Karpas-422 (cell line): Measurements from ENCODE around the gene CCDC158. TPM values are rescaled to one million over a fixed set of nuclear protein-coding genes. Genes with fewer than 3 reads are reported as not detected.

ENCODE experiments used
- DNase-seq: peaks from one replicate; pipeline ENCODE4 v3.0.0-alpha.2; 2015
- H2AFZ ChIP-seq: fragments of 200-600 bp; sonication (generic); 2 replicates; pipeline ENCODE4 v1.6.1; 2014; ENCODE audit warnings: antibody characterized with exemption, low read length, mixed read lengths
- H3K27ac ChIP-seq: fragments of 200-600 bp; sonication (generic); 2 replicates; pipeline ENCODE4 v1.5.1; 2014; ENCODE audit warnings: mild to moderate bottlenecking, low read length, moderate library complexity
- H3K27me3 ChIP-seq: fragments of 200-600 bp; sonication (generic); 2 replicates; pipeline ENCODE4 v1.6.1; 2014; ENCODE audit warnings: low read length, mixed read lengths
- H3K36me3 ChIP-seq: fragments of 200-600 bp; sonication (generic); 2 replicates; pipeline ENCODE4 v1.6.1; 2014; ENCODE audit warnings: low read length, mixed read lengths; ENCODE audit not compliant: insufficient read depth
- H3K4me1 ChIP-seq: fragments of 200-600 bp; sonication (generic); 2 replicates; pipeline ENCODE4 v1.6.1; 2014; ENCODE audit warnings: mild to moderate bottlenecking, low read length, mixed read lengths
- H3K4me2 ChIP-seq: fragments of 200-600 bp; sonication (generic); 2 replicates; pipeline ENCODE4 v1.6.1; 2014; ENCODE audit warnings: low read length, low read depth, mild to moderate bottlenecking; ENCODE audit not compliant: poor library complexity, severe bottlenecking
- H3K4me3 ChIP-seq: fragments of 200-600 bp; sonication (generic); 2 replicates; pipeline ENCODE4 v1.5.1; 2014; ENCODE audit warnings: mild to moderate bottlenecking, antibody characterized with exemption, low read length, mixed read lengths
- H3K79me2 ChIP-seq: fragments of 200-600 bp; sonication (generic); 2 replicates; pipeline ENCODE4 v1.6.1; 2014; ENCODE audit warnings: mild to moderate bottlenecking, low read length, mixed read lengths
- H3K9ac ChIP-seq: fragments of 200-600 bp; sonication (generic); 2 replicates; pipeline ENCODE4 v1.6.0; 2014; ENCODE audit warnings: low read length
- H3K9me2 ChIP-seq: fragments of 200-600 bp; sonication (generic), shearing (Covaris generic); replicated peaks from 2 replicates; pipeline ENCODE4 v1.6.0; 2014; ENCODE audit warnings: mild to moderate bottlenecking, low read length, moderate library complexity; ENCODE audit not compliant: insufficient read depth
- H3K9me3 ChIP-seq: fragments of 300-700, 200-600 bp; sonication (generic); 2 replicates; pipeline ENCODE4 v1.6.1; 2014; ENCODE audit warnings: low read length, mixed read lengths
- H4K20me1 ChIP-seq: fragments of 200-600 bp; sonication (generic); 2 replicates; pipeline ENCODE4 v1.6.1; 2014; ENCODE audit warnings: mild to moderate bottlenecking, antibody characterized with exemption, low read length, low read depth; ENCODE audit not compliant: insufficient read depth
- total RNA-seq: library from RNA; depleted of rRNA; stranded (reverse); fragments of >200 nt; shearing (Covaris generic); gene quantifications from 2 replicates; pipeline ENCODE4 v1.2.3, GENCODE V29; 2014; ENCODE audit warnings: low replicate concordance

The CCDC158 gene
- total RNA-seq, 1 experiment from 2014 or later = not detected

DNA sequence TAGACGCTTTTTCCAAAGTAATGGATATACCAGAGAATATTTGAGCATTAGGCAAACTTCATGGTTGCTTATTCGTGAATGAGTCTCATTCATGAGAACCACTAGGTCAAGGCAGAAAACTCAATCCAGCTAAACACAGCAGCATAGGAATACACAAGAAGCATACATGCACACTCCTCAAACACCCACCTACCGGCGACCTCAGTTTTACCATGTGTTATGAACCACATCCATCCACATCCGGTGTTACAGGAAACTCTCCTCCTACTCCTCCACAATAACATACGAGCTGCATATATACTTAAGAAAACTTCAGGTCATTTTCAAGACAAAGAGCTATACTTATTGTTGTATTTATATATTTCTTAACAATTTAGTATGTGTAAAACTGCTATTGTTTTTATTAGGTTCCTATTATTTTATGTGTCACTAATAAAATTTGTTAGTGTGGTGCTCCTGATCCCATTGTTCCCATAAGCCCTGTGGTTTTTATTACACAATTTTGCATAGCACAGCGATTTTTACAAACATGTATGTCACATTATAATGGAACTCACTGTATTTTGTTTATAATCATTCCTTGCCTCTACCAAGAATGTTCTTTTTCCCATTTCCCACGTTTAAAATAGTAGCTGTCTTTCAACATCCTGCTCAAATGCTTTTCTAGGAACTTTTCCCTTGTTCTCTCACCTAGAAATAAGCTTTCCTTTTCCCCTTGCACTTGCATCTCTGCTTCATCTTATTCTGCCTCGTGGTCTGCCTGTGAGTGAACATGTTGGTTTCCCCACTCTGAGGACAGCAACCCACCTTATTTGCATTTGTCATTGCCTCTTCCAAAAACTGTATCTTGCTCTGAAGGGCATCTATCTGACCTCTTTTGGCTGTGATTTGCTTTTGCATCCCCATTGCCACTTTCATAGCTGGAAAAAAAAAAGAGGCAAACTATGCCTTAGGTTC is 66.1 kb downstream of the CCDC158 start:
- H3K36me3 ChIP-seq = no peaks in the 10 kb centered on the region
- H3K27me3 ChIP-seq = no peaks in the 10 kb centered on the region
- no peak overlapping the region for H3K4me3 ChIP-seq
- H3K79me2 ChIP-seq = no peaks in the 10 kb centered on the region
- no peak overlapping the region for H3K4me2 ChIP-seq
- H4K20me1 ChIP-seq = no peaks in the 10 kb centered on the region
- no peak overlapping the region for H3K27ac ChIP-seq
- H3K4me1 ChIP-seq = no peaks in the 10 kb centered on the region
- H3K9me3 ChIP-seq = no peaks in the 10 kb centered on the region
- no peak for DNase-seq
- no peak overlapping the region for H3K9ac ChIP-seq
- H3K9me2 ChIP-seq = no peaks in the 10 kb centered on the region
- no peak overlapping the region for H2AFZ ChIP-seq

- H3K36me3 ChIP-seq = no peaks in the 10 kb centered on the region
- no peaks in the 10 kb centered on the region for H3K4me1 ChIP-seq
- H3K79me2 ChIP-seq = no peaks in the 10 kb centered on the region
- no peak for DNase-seq
- H3K9me3 ChIP-seq = no peaks in the 10 kb centered on the region
- H3K9ac ChIP-seq = no peak overlapping the region
- H3K9me2 ChIP-seq = no peaks in the 10 kb centered on the region
- H3K27ac ChIP-seq = no peak overlapping the region
- H3K27me3 ChIP-seq = no peaks in the 10 kb centered on the region
- no peaks in the 10 kb centered on the region for H4K20me1 ChIP-seq
- no peak overlapping the region for H3K4me3 ChIP-seq
- no peak overlapping the region for H3K4me2 ChIP-seq
- H2AFZ ChIP-seq = no peak overlapping the region
Measured at GRCh38 chr4:76342803-76343202, 78.1 kb downstream of the CCDC158 start.

- H3K36me3 ChIP-seq = no peaks in the 10 kb centered on the region
Measured at GRCh38 chr4:76342191-76342590, 78.8 kb downstream of the CCDC158 start.

GRCh38 chr4:76341063-76341462 is 79.9 kb downstream of the CCDC158 start:
- Histone ChIP-seq H3K9me3 (no peaks in the 10 kb centered on the region), H3K4me3 (no peak overlapping the region), H4K20me1 (no peaks in the 10 kb centered on the region), H3K9ac (no peak overlapping the region), H3K4me1 (no peaks in the 10 kb centered on the region), H3K79me2 (no peaks in the 10 kb centered on the region), H2AFZ (no peak overlapping the region), H3K4me2 (no peak overlapping the region), H3K27ac (no peak overlapping the region), H3K9me2 (no peaks in the 10 kb centered on the region), H3K27me3 (no peaks in the 10 kb centered on the region), H3K36me3 (no peaks in the 10 kb centered on the region)
- DNase-seq = no peak

More at GRCh38 chr4:76342191-76342590, 78.8 kb downstream of the CCDC158 start:
- no peaks in the 10 kb centered on the region for H3K9me3 ChIP-seq
- no peaks in the 10 kb centered on the region for H3K9me2 ChIP-seq
- H3K27ac ChIP-seq = no peak overlapping the region
- H3K27me3 ChIP-seq = no peaks in the 10 kb centered on the region
- H2AFZ ChIP-seq = no peak overlapping the region
- H3K79me2 ChIP-seq = no peaks in the 10 kb centered on the region
- no peak overlapping the region for H3K4me3 ChIP-seq
- H3K9ac ChIP-seq = no peak overlapping the region
- no peaks in the 10 kb centered on the region for H3K4me1 ChIP-seq
- no peaks in the 10 kb centered on the region for H4K20me1 ChIP-seq
- no peak overlapping the region for H3K4me2 ChIP-seq
- DNase-seq = no peak

DNA sequence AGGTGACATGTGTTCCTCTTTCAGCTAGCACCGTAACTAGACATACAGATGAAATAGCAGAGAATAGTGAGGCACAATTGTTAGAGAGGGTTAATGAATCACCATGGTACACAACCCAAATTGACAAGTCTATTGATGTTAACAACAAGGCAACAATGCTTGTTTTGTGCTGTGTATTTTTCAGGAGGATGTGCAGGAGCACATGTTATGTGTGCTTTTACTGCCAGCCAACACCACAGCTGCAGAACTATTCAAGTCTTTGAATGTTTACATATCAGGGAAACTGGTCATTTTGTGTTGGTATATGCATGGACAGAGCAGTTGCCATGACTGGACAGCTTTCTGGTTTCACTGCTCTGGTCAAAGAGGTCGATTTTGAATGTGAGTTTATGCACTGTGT is 81.6 kb downstream of the CCDC158 start:
- H3K36me3 ChIP-seq = no peaks in the 10 kb centered on the region
- H3K4me3 ChIP-seq = no peak overlapping the region
- H3K4me1 ChIP-seq = no peaks in the 10 kb centered on the region
- no peak overlapping the region for H2AFZ ChIP-seq
- no peaks in the 10 kb centered on the region for H3K27me3 ChIP-seq
- H3K9me2 ChIP-seq = no peaks in the 10 kb centered on the region
- H3K9me3 ChIP-seq = no peaks in the 10 kb centered on the region
- no peak overlapping the region for H3K9ac ChIP-seq
- H3K79me2 ChIP-seq = no peaks in the 10 kb centered on the region
- no peak for DNase-seq
- H4K20me1 ChIP-seq = no peaks in the 10 kb centered on the region
- no peak overlapping the region for H3K27ac ChIP-seq
- no peak overlapping the region for H3K4me2 ChIP-seq

- Histone ChIP-seq H3K4me2 (no peak overlapping the region), H3K27me3 (no peaks in the 10 kb centered on the region), H3K36me3 (no peaks in the 10 kb centered on the region), H3K4me1 (no peaks in the 10 kb centered on the region), H4K20me1 (no peaks in the 10 kb centered on the region), H3K4me3 (no peak overlapping the region), H3K9me3 (no peaks in the 10 kb centered on the region), H3K79me2 (no peaks in the 10 kb centered on the region), H2AFZ (no peak overlapping the region), H3K9ac (no peak overlapping the region), H3K9me2 (no peaks in the 10 kb centered on the region), H3K27ac (no peak overlapping the region)
- no peak for DNase-seq
Measured at GRCh38 chr4:76334885-76335284, 86.1 kb downstream of the CCDC158 start.

- no peaks in the 10 kb centered on the region for H3K9me2 ChIP-seq
Measured at GRCh38 chr4:76326515-76326914, 94.4 kb downstream of the CCDC158 start.

DNA sequence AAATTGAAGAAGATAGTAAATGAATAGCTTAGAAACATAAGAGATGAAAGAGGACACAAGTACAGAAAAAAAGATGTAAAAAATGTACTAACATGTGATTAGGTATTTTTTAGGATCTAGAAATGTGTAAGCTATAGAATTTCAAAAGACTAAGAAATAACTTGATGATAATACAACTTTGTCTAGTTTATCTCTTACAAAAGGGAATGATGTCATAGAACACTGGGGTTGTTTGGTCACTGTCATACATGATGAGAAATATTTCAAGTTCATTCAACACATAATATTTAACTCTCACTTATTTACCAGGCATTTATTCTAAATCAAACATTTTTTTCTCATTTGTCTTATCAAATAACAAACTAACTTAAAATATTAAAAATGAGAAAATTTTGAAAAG is 95.9 kb downstream of the CCDC158 start:
- Histone ChIP-seq H3K9ac (no peak overlapping the region), H3K4me2 (no peak overlapping the region), H4K20me1 (no peaks in the 10 kb centered on the region), H3K9me3 (no peaks in the 10 kb centered on the region), H3K79me2 (no peaks in the 10 kb centered on the region), H3K27me3 (no peaks in the 10 kb centered on the region), H2AFZ (no peak overlapping the region), H3K9me2 (no peaks in the 10 kb centered on the region), H3K4me3 (no peak overlapping the region), H3K27ac (no peak overlapping the region), H3K36me3 (no peaks in the 10 kb centered on the region), H3K4me1 (no peaks in the 10 kb centered on the region)
- no peak for DNase-seq

More at GRCh38 chr4:76326515-76326914, 94.4 kb downstream of the CCDC158 start:
- no peaks in the 10 kb centered on the region for H3K9me3 ChIP-seq
- DNase-seq = no peak
- H3K27ac ChIP-seq = no peak overlapping the region
- no peaks in the 10 kb centered on the region for H3K36me3 ChIP-seq
- H3K4me2 ChIP-seq = no peak overlapping the region
- H3K27me3 ChIP-seq = no peaks in the 10 kb centered on the region
- no peak overlapping the region for H3K9ac ChIP-seq
- no peak overlapping the region for H3K4me3 ChIP-seq
- H2AFZ ChIP-seq = no peak overlapping the region
- no peaks in the 10 kb centered on the region for H3K79me2 ChIP-seq
- no peaks in the 10 kb centered on the region for H3K4me1 ChIP-seq
- no peaks in the 10 kb centered on the region for H4K20me1 ChIP-seq
